Osteoblast (primary cell): ENCODE measurements around the gene TTR. TPM values are rescaled to one million over a fixed set of nuclear protein-coding genes. Genes with fewer than 3 reads are reported as not detected.

Experiments used
- DNase-seq: peaks from one replicate; pipeline ENCODE4 v3.0.0; 2011; ENCODE audit warnings: low spot score, mixed read lengths; ENCODE audit not compliant: insufficient read length; ENCODE audit errors: missing footprints
- H2AFZ ChIP-seq: 2 replicates; pipeline ENCODE4 v1.6.0; 2011; ENCODE audit warnings: mild to moderate bottlenecking, low read length
- H3K27ac ChIP-seq: 2 replicates; pipeline ENCODE4 v1.5.1; 2011; ENCODE audit warnings: mild to moderate bottlenecking, low read depth, low read length, moderate library complexity
- H3K27me3 ChIP-seq: 2 replicates; pipeline ENCODE4 v1.6.0; 2012; ENCODE audit warnings: mild to moderate bottlenecking, control low read depth, inconsistent platforms, low read length, moderate library complexity; ENCODE audit not compliant: insufficient read depth
- H3K36me3 ChIP-seq: 2 replicates; pipeline ENCODE4 v1.5.1; 2011; ENCODE audit warnings: mild to moderate bottlenecking, low read length, control low read depth, moderate library complexity; ENCODE audit not compliant: insufficient read depth
- H3K4me1 ChIP-seq: 2 replicates; pipeline ENCODE4 v1.5.1; 2011; ENCODE audit warnings: mild to moderate bottlenecking, low read length, control low read depth, moderate library complexity; ENCODE audit not compliant: insufficient read depth
- H3K4me2 ChIP-seq: 2 replicates; pipeline ENCODE4 v1.6.0; 2011; ENCODE audit warnings: mild to moderate bottlenecking, low read length; ENCODE audit not compliant: insufficient read depth
- H3K4me3 ChIP-seq: fragments of 200-600 bp; sonication (generic); 3 replicates; pipeline ENCODE4 v1.5.1; 2012; ENCODE audit warnings: mild to moderate bottlenecking, low read length, inconsistent platforms; ENCODE audit not compliant: insufficient read depth
- H3K79me2 ChIP-seq: 2 replicates; pipeline ENCODE4 v1.6.0; 2012; ENCODE audit warnings: mild to moderate bottlenecking, low read length, control low read depth, inconsistent platforms; ENCODE audit not compliant: insufficient read depth
- H3K9me3 ChIP-seq: 2 replicates; pipeline ENCODE4 v1.5.1; 2011; ENCODE audit warnings: low read depth, low read length, control low read depth
- H4K20me1 ChIP-seq: 2 replicates; pipeline ENCODE4 v1.6.0; 2012; ENCODE audit warnings: mild to moderate bottlenecking, low read length, control low read depth; ENCODE audit not compliant: insufficient read depth
- total RNA-seq: library from RNA; depleted of rRNA; stranded (reverse); fragments of >200 nt; gene quantifications from 2 replicates; pipeline ENCODE4 v1.2.3, GENCODE V29; 2012
- TF ChIP-seq, protein P1 (sequence below): IDR thresholded peaks from 2 replicates; pipeline ENCODE4 v1.5.1; 2011; ENCODE audit warnings: mild to moderate bottlenecking, low read depth, low read length, moderate library complexity; ENCODE audit errors: extremely low read depth

Gene TTR
- total RNA-seq, 1 donor, result not detected

DNA sequence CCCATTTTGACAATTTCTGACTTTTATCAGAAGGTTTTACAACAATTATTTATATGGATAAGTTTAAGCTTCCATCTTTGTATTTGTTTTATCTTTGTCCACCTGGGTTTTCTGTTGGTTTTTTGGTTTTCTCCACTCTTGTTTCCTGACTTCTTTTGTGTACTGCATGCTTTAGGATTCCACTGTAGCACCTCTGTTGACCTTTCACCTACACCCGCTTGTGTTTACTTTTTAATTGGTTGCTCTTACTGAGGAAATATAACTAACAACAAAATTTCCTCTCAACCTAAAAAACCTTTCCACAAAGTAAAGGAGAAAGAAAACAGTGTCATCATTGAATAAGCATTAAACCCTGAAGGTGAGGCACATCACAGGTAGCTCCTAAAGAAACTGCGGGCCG, 39.8 kb upstream of the TTR start:
- no peaks in the 10 kb centered on the region for H3K36me3 ChIP-seq
- H3K79me2 ChIP-seq, result no peaks in the 10 kb centered on the region
- no peak for DNase-seq
- H3K9me3 ChIP-seq, result no peaks in the 10 kb centered on the region
- no peaks in the 10 kb centered on the region for H3K27me3 ChIP-seq
- H3K4me2 ChIP-seq, result no peak overlapping the region
- no peak overlapping the region for H3K4me3 ChIP-seq
- TF ChIP-seq, protein P1, sequence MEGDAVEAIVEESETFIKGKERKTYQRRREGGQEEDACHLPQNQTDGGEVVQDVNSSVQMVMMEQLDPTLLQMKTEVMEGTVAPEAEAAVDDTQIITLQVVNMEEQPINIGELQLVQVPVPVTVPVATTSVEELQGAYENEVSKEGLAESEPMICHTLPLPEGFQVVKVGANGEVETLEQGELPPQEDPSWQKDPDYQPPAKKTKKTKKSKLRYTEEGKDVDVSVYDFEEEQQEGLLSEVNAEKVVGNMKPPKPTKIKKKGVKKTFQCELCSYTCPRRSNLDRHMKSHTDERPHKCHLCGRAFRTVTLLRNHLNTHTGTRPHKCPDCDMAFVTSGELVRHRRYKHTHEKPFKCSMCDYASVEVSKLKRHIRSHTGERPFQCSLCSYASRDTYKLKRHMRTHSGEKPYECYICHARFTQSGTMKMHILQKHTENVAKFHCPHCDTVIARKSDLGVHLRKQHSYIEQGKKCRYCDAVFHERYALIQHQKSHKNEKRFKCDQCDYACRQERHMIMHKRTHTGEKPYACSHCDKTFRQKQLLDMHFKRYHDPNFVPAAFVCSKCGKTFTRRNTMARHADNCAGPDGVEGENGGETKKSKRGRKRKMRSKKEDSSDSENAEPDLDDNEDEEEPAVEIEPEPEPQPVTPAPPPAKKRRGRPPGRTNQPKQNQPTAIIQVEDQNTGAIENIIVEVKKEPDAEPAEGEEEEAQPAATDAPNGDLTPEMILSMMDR, result no peak
- no peaks in the 10 kb centered on the region for H4K20me1 ChIP-seq
- no peaks in the 10 kb centered on the region for H3K4me1 ChIP-seq
- no peak overlapping the region for H2AFZ ChIP-seq
- no peak overlapping the region for H3K27ac ChIP-seq

DNA sequence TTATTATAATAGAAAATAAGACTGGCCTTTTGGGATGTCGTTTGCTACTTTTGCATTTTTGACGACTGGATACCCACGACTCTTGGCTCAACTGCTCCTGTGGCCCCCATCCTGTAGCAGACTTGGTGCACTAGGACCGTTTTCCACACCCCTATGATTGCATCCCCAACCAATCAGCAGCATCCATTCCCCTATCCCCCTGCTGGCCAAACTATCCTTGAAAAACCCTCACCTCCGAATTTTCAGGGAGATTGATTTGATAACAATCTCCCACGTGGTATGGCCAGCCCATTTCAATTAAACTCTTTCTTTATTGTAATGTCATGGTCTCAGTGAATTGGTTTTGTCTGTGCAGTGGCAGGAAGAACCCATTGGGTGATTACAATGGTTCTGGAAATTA, 37.9 kb upstream of the TTR start:
- no peaks in the 10 kb centered on the region for H4K20me1 ChIP-seq
- no peaks in the 10 kb centered on the region for H3K36me3 ChIP-seq
- no peak for DNase-seq
- H3K4me2 ChIP-seq, result no peak overlapping the region
- no peak overlapping the region for H2AFZ ChIP-seq
- no peaks in the 10 kb centered on the region for H3K79me2 ChIP-seq
- no peak overlapping the region for H3K4me3 ChIP-seq
- no peaks in the 10 kb centered on the region for H3K4me1 ChIP-seq
- no peaks in the 10 kb centered on the region for H3K27me3 ChIP-seq
- TF ChIP-seq, protein P1, result peak; percentile 19
- no peaks in the 10 kb centered on the region for H3K9me3 ChIP-seq
- H3K27ac ChIP-seq, result no peak overlapping the region

DNA sequence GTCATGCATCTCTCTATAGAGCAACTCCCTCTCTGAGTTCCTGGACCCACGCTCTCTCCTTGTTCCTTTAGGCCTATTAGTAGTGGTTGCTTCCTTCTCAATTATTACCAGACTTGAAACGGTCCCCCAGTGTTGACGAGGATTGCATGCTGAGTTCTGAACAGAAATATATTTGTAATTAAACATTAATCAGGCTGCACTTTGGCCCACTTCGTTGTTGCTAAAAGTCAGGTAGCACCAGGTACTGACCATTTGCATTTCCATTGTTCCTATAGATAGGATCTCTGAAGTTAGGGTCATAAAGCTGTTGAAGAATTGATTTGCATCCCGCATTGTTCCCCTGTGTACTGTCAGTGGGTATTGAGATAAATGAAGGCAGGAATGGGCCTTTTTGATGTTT, 36.9 kb upstream of the TTR start:
- no peak for DNase-seq
- Histone ChIP-seq H3K9me3 (no peaks in the 10 kb centered on the region), H3K27ac (no peak overlapping the region), H3K27me3 (no peaks in the 10 kb centered on the region), H3K4me1 (no peaks in the 10 kb centered on the region), H4K20me1 (no peaks in the 10 kb centered on the region), H2AFZ (no peak overlapping the region), H3K36me3 (no peaks in the 10 kb centered on the region), H3K4me3 (no peak overlapping the region), H3K79me2 (no peaks in the 10 kb centered on the region), H3K4me2 (no peak overlapping the region)
- TF ChIP-seq, protein P1, result no peak

DNA sequence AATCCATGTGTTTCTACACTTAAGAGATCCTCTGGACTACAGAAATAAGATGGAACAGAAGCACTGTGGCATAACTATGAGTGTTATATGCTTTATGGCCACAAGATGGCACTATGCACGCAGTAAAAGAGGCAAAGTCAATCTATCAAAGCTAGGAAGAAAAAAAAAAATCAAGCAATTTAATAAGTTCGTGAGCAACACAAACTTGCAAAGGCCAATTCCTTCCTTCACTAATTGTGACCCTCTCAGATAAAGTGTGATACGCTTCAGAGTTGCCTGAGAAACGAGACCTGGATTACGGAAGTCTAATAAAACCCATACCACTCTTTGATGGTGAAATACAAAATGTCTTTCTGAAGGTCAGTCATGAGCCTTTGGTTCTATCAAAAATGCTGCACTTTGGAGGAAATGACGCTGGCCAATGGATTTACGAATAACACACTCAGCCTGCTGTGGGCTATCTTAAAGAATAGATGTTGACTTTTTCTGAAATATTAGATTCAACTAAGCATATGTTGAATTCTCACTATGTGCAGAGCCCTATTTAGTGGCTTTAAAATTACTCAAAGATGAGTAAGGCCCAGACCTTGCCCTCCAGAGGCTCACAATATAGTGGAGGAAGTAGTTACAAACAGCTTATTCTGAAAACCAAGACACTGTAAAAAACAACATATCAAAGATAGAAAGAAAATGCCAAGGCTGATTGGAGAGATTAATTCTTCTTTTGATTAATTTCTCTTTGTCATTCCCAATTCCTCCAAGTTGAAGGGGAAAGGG, 35.5 kb upstream of the TTR start:
- peak overlapping the region; percentile 50 for H3K4me2 ChIP-seq
- peak overlapping the region; percentile 74 for H2AFZ ChIP-seq

More for the DNA sequence above, 35.5 kb upstream of the TTR start:
- TF ChIP-seq, protein P1, result peak; percentile 78
- DNase-seq, result no peak
- H3K36me3 ChIP-seq, result no peaks in the 10 kb centered on the region
- no peaks in the 10 kb centered on the region for H3K27me3 ChIP-seq
- no peaks in the 10 kb centered on the region for H4K20me1 ChIP-seq
- H3K4me1 ChIP-seq, result no peaks in the 10 kb centered on the region
- H3K9me3 ChIP-seq, result no peaks in the 10 kb centered on the region
- H3K79me2 ChIP-seq, result no peaks in the 10 kb centered on the region
- H3K27ac ChIP-seq, result no peak overlapping the region
- H3K4me3 ChIP-seq, result peak overlapping the region; percentile 40
